Frontal cortex (tissue), 4 donors: Measurements from ENCODE around the gene IGFBP6. TPM values are rescaled to one million over a fixed set of nuclear protein-coding genes. Genes with fewer than 3 reads are reported as not detected.
A peak's percentile ranks its signal among the peaks of the same experiment; 100 is the strongest.

Experiments used
- DNase-seq, 2 donors: peaks; one replicate each; pipeline ENCODE4 v3.0.0; 2012; ENCODE audit warnings: low spot score in 2 of 2
- FAIRE-seq: peaks from 2 replicates; lab custom pipeline; 2012; peaks lifted over from hg19 to GRCh38; lab: Jason Lieb, UNC
- total RNA-seq: library from RNA; depleted of rRNA; stranded (reverse); fragments of >200 nt; gene quantifications from one replicate; pipeline ENCODE4 v1.2.3, GENCODE V29; 2014
- donor health status: control.
- donor health status: control.
- donor health status: control.

The IGFBP6 gene, protein sequence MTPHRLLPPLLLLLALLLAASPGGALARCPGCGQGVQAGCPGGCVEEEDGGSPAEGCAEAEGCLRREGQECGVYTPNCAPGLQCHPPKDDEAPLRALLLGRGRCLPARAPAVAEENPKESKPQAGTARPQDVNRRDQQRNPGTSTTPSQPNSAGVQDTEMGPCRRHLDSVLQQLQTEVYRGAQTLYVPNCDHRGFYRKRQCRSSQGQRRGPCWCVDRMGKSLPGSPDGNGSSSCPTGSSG
- total RNA-seq, result 9.0 TPM

DNA sequence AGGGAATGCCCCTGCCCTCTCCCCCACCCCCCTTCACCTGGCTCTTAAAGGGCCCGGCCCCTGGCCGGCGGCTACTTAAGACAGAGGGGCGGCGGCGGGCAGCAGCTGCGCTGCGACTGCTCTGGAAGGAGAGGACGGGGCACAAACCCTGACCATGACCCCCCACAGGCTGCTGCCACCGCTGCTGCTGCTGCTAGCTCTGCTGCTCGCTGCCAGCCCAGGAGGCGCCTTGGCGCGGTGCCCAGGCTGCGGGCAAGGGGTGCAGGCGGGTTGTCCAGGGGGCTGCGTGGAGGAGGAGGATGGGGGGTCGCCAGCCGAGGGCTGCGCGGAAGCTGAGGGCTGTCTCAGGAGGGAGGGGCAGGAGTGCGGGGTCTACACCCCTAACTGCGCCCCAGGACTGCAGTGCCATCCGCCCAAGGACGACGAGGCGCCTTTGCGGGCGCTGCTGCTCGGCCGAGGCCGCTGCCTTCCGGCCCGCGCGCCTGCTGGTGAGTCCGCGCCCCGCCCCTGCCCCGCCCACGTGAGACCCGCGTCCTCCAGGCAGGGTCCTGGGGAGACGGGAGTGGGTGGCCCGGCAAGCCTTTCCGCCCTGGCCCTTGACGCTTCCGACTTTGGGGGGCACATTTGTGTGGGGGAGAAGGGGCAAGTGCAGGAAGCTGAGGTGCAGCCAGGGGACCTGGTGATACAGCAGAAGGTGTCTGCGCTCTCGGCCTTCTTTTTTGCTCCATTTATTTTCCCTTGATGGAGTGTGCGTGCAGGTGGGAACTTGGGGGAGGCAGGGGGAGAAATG lies at the start of gene IGFBP6:
TSS of gene IGFBP6 (plus strand) at position 104 of the 790 bp plus-strand sequence. CDS start at position 155, 51 bp downstream.
- DNase-seq (no peak), FAIRE-seq (no peak)

DNA sequence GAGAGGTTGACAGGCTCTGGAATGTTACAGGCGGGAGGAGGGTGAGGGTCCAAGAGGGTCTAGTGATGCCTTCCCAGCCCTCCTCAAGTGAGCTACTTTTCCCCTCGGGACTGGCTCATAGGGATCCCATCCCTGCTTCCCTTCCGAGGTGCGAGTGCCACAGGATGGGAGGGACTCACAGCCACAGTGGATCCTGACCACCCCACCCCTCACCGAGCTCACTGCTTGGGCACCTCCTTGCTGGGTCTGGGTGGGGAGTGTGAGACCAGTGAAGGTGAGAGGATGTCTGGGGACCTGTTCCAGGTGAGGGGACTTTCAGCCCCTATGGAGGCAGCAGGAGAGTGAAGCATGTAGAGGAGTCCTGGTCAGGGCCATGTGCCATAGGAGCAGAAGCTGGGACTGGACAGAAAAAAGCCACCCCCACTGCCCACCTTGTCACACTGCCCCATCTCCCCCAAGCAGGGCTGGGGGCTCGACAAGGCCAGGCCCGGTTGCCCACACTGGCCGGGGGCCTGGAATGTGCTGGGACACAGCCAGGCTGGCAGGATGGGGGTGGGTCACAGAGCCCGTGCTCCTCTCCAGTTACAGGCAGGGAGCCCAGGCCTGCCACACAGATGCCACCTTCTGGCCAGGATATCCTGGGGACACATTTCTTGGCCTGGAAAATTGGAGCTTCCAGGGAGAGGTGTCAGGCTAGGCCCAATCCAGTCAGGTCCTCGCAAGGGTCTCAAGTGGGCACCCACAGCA lies 49.3 kb upstream of the IGFBP6 start:
- FAIRE-seq, result no peak
- peak in 1 of 2 donors; percentile 56 for DNase-seq

DNA sequence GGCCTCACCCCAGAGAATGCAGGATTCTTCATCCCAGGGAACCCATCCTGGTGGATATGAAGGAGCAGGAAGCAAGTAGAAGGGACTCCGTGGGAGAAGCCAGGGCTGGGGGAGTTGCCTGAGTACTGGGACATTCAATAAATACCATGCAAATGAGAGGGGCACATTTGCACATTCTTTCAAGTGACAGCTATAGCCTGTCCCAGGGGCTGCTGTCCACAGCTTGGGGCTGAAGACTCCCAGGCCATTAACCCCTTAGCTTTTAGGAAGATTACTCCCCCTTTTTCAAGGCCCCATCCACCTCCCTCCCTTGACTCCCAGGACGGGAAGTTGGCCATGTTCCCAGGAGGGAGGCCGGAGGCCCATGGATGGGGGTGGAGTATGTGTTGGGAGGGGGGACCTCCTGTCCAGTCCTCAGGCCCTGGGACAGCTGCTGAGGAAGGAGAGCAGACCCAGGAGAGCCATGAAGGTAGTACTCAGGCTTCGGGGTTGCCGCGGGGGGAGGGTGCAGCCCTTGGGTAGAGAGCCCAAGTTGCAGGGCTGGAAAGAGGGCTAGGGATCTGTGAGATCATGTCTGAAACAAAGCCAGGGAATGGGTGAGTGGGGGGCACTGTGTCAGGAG lies 48.6 kb upstream of the IGFBP6 start:
- FAIRE-seq (no peak), DNase-seq (peak in 1 of 2 donors; percentile 14)

- FAIRE-seq (no peak), DNase-seq (peak in 1 of 2 donors; percentile 24)
Measured at GRCh38 chr12:53049571-53050318, 47.7 kb upstream of the IGFBP6 start, which contains the start of gene TNS2. Gene TNS2, plus strand, starts transcription at chr12:53050065. Its CDS starts 121 bp downstream, at chr12:53050186.

- DNase-seq (no peak), FAIRE-seq (no peak)
Measured at GRCh38 chr12:53050426-53051057, 46.9 kb upstream of the IGFBP6 start.

GRCh38 chr12:53051058-53051880 lies 46.2 kb upstream of the IGFBP6 start:
- DNase-seq, result peak in 1 of 2 donors; percentile 58
- no peak for FAIRE-seq

DNA sequence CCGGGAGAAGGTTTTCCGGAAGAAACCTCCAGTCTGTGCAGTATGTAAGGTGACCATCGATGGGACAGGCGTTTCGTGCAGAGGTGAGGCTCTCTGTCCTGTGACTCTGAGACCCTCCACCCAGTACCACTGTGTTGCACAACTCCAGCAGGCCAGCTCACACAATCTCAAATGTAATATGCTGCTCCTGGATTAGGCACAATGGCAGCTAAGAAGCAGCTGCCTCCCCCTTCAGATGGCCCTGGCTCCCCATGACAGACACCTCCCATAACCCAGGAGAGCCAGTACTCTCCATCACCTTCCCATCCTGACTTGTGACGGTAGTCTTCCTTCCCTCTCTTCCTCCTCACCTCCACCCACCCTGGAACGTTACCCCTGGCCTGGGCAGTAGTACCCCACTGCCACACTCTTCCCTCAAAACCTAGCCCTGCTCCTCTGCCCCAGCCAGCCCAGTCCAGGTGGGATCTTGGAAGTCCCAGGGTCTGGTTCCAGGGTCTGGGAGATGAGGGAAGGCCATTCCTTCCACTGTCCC lies 45.5 kb upstream of the IGFBP6 start:
- DNase-seq, result no peak
- no peak for FAIRE-seq

DNA sequence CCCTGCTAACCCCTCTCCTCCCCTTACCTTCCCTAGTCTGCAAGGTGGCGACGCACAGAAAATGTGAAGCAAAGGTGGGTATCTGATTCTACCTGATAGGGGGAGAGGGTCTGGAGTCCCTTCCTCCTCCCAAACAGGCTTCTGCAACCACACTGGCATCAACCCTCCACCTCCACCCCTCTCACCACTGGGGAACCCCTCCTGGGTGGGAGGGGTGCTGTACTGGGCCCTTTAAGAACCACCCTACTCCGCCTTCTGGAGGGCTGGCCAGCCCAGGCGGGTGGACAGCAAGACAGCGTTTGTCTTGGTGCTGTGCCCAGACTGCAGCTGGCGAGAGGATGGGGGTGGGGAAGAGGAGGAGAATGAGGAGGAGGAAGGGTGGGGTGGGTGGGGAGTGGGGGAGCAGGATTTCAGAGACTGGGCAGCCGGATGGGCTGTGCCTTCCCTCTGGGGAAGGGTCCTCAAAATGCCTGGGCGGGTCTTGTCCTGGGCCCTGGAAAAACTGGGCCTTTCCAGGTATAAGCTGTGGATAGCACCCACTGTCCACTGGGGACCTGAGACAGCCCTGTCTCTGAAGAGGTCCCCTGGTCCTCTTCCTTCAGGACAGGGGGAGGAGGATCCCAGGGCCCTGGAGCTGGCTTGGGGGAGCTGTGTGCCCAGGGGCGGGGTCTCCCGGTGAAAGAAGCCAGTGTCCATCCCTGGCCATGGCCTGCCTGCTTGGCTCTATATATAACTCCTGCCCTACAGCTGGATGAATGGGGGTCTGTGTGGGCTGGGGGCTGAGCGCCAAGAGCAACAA lies 44.8 kb upstream of the IGFBP6 start:
- FAIRE-seq, result no peak

DNA sequence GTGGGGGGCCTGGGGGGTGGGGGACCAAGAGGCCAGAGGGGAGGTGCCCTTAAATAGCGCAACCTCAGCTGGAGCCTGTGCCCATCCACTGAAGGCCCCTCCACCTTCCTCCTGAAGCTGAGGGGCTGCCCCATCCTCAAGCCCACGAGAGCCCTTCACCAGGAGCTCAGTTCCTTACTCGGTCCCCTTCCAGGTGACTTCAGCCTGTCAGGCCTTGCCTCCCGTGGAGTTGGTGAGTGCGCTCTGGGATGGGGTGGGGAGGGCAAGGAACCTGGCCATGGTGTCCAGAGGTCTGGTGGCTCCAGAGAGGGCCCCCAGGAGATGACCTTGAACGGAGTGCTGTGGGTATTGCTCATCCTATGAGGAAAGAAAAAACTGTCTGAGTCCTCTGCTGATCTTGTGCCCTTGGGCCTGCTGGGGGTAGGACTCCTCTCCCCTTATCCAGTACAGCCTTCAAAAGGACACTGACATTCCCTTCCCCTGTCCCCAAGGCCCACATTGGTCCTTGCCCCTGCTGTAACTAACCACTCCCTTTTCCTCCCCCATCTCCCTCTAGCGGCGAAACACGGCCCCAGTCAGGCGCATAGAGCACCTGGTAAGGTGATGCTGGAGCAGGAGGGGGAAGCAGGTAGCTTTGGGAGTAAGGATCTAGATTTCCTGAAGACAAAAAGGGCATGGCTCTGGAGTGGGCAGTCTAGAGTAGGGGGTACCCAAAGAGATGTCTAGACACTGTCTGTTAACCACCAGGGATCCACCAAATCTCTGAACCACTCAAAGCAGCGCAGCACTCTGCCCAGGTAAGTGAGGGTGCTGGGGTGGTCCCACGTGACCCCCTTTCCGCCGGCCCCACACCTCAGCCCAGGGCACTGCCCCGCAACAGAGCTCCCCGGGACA lies 44.0 kb upstream of the IGFBP6 start:
- DNase-seq (no peak), FAIRE-seq (no peak)

More for the DNA sequence above, 44.8 kb upstream of the IGFBP6 start:
- peak in 1 of 2 donors; percentile 72 for DNase-seq

GRCh38 chr12:53054112-53054878 lies 43.2 kb upstream of the IGFBP6 start:
- DNase-seq (peak; percentile 87 to 88), FAIRE-seq (no peak)

DNA sequence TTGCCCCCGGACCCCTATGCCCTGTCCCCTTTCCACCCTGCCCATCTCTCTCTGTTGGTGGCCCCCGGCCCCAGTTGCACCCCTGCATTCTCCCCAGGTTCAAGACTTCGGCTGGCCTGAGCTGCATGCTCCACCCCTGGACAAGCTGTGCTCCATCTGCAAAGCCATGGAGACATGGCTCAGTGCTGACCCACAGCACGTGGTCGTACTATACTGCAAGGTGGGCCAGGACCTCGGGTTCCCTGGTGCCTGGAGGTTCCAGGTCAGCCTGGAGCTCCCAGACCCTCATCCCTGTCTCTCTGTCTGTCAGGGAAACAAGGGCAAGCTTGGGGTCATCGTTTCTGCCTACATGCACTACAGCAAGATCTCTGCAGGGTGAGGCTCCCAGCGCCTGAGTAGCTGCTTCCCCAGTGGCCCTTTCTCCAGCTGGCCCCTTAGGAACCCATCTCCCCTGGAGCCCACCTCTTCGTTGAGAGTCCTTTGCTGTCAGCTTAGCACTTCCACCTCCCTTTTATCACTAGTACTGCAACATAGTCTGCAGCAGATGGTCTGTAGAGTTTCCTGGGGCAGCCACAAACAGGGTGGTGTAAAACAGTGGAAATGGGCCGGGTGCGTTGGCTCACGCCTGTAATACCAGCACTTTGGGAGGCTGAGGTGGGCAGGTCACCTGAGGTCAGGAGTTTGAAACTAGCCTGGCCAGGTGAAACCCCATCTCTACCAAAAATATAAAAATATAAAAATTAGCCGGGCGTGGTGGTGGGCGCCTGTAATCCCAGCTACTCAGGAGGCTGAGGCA lies 41.8 kb upstream of the IGFBP6 start:
- DNase-seq (no peak), FAIRE-seq (no peak)

- DNase-seq (no peak), FAIRE-seq (no peak)
Measured at GRCh38 chr12:53056296-53056695, 41.2 kb upstream of the IGFBP6 start.

DNA sequence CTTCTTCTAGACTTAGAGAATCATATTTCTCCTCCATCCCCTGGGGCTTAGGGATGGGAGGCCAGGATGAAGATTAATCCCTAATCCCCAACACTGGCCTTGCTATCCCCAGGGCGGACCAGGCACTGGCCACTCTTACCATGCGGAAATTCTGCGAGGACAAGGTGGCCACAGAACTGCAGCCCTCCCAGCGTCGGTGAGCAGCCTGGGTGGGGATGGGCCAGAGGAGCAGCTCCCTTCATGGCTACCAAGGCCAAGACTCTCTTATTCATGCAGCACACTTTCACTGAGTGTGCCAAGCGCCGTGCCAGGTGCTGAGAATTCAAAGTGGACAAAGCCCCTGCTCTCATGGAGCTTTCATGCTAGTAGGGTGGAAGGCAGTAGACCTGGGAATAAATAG lies 40.6 kb upstream of the IGFBP6 start:
- no peak for FAIRE-seq
- no peak for DNase-seq

- DNase-seq (no peak), FAIRE-seq (no peak)
Measured at GRCh38 chr12:53057816-53058500, 39.5 kb upstream of the IGFBP6 start.
